Fibroblast of mammary gland (primary cell): ENCODE data around the gene SERTAD2.

Source experiments
- DNase-seq: peaks from one replicate; pipeline ENCODE4 v3.0.0-alpha.2; 2010; ENCODE audit warnings: low read depth
- H3K4me3 ChIP-seq: 2 replicates; pipeline ENCODE4 v1.5.1; 2011; ENCODE audit warnings: low read depth, mild to moderate bottlenecking, low read length, moderate library complexity; ENCODE audit not compliant: control insufficient read depth
- CTCF ChIP-seq: conservative IDR thresholded peaks from 2 replicates; pipeline ENCODE4 v1.5.1; 2011; ENCODE audit warnings: low read depth, low read length, inconsistent platforms; ENCODE audit not compliant: control insufficient read depth, insufficient read depth

Gene SERTAD2

GRCh38 chr2:64609942-64610281 lies 43.8 kb downstream of the SERTAD2 start:
- no peak for TF ChIP-seq CTCF
- DNase-seq: no peak
- no peak overlapping the region for H3K4me3 ChIP-seq

GRCh38 chr2:64609227-64609941 lies 44.3 kb downstream of the SERTAD2 start:
- H3K4me3 ChIP-seq: peak overlapping the region; percentile 35
- no peak for TF ChIP-seq CTCF
- DNase-seq: peak; percentile 39

- no peak for DNase-seq
- peak overlapping the region; percentile 9 for H3K4me3 ChIP-seq
- no peak for TF ChIP-seq CTCF
These were observed 44.9 kb downstream of the SERTAD2 start for GRCh38 chr2:64608867-64609226.

- DNase-seq: no peak
- H3K4me3 ChIP-seq: no peak overlapping the region
- no peak for TF ChIP-seq CTCF
These were observed 46.1 kb downstream of the SERTAD2 start for GRCh38 chr2:64607381-64608304.

- no peak for TF ChIP-seq CTCF
- peak; percentile 84 for DNase-seq
- peak overlapping the region; percentile 13 for H3K4me3 ChIP-seq
These were observed 47.0 kb downstream of the SERTAD2 start for GRCh38 chr2:64606479-64607363.

- DNase-seq: no peak
- TF ChIP-seq CTCF: no peak
- no peak overlapping the region for H3K4me3 ChIP-seq
These were observed 47.7 kb downstream of the SERTAD2 start for GRCh38 chr2:64605991-64606478.
